Hepatocyte (in vitro differentiated cells): Measurements from ENCODE around the gene RPL39L. TPM values are rescaled to one million over a fixed set of nuclear protein-coding genes. Genes with fewer than 3 reads are reported as not detected.
"Not testable (repeated sequence)": the region's sequence is repeated elsewhere in the genome, so short reads cannot be mapped to it uniquely, and the experiment has no call there.

ENCODE experiments used
- DNase-seq: peaks from one replicate; pipeline ENCODE4 v3.0.0-alpha.2; 2016; ENCODE audit warnings: low spot score
- H2AFZ ChIP-seq: fragments of 200-600 bp; sonication (generic); 2 replicates; pipeline ENCODE4 v1.6.0; 2016; ENCODE audit warnings: antibody characterized with exemption, mild to moderate bottlenecking
- H3K27ac ChIP-seq: fragments of 200-600 bp; sonication (generic); 2 replicates; pipeline ENCODE4 v1.5.1; 2016; ENCODE audit warnings: mild to moderate bottlenecking
- H3K27me3 ChIP-seq: fragments of 200-600 bp; sonication (generic); 2 replicates; pipeline ENCODE4 v1.6.1; 2016
- H3K36me3 ChIP-seq: fragments of 200-600 bp; sonication (generic); replicated peaks from 2 replicates; pipeline ENCODE4 v1.5.1; 2016; ENCODE audit warnings: low read depth; ENCODE audit not compliant: insufficient read depth
- H3K4me1 ChIP-seq: fragments of 200-600 bp; sonication (generic); 2 replicates; pipeline ENCODE4 v1.5.1; 2016; ENCODE audit warnings: mild to moderate bottlenecking, moderate library complexity; ENCODE audit not compliant: insufficient read depth
- H3K4me2 ChIP-seq: fragments of 200-600 bp; sonication (generic); 2 replicates; pipeline ENCODE4 v1.6.0; 2016
- H3K4me3 ChIP-seq: fragments of 200-600 bp; sonication (generic); 2 replicates; pipeline ENCODE4 v1.5.1; 2016; ENCODE audit warnings: mild to moderate bottlenecking
- H3K79me2 ChIP-seq: fragments of 200-600 bp; sonication (generic); 2 replicates; pipeline ENCODE4 v1.6.0; 2017; ENCODE audit warnings: mild to moderate bottlenecking
- H3K9me2 ChIP-seq: fragments of 200-600 bp; sonication (generic); replicated peaks from 2 replicates; pipeline ENCODE4 v1.6.0; 2017; ENCODE audit warnings: mild to moderate bottlenecking; ENCODE audit not compliant: insufficient read depth
- H3K9me3 ChIP-seq: fragments of 200-600 bp; sonication (generic); 2 replicates; pipeline ENCODE4 v1.5.1; 2016; ENCODE audit warnings: low read depth, mild to moderate bottlenecking
- H4K20me1 ChIP-seq: fragments of 200-600 bp; sonication (generic); 2 replicates; pipeline ENCODE4 v1.6.0; 2016; ENCODE audit warnings: mild to moderate bottlenecking; ENCODE audit not compliant: insufficient read depth, poor library complexity, severe bottlenecking
- CTCF ChIP-seq: fragments of 200-600 bp; sonication (generic); IDR thresholded peaks from 2 replicates; pipeline ENCODE4 v1.5.1; 2016; ENCODE audit warnings: antibody characterized with exemption, mild to moderate bottlenecking; ENCODE audit not compliant: poor library complexity
- EZH2 ChIP-seq: fragments of 200-600 bp; sonication (generic); IDR thresholded peaks from 2 replicates; pipeline ENCODE4 v1.6.1; 2016; ENCODE audit warnings: antibody characterized with exemption, mild to moderate bottlenecking, borderline replicate concordance
- EZH2phosphoT487 ChIP-seq: fragments of 200-600 bp; sonication (generic); IDR thresholded peaks from one replicate; pipeline ENCODE4 v1.6.1; 2018; ENCODE audit warnings: antibody characterized with exemption, mild to moderate bottlenecking, low read depth, moderate library complexity; ENCODE audit not compliant: unreplicated experiment, severe bottlenecking
- WGBS: methylation state at CpG from one replicate; pipeline ENCODE4 v1.1.6; 2016; ENCODE audit warnings: low lambda C conversion rate; ENCODE audit errors: missing lambda C conversion rate; 5-methylcytosine and 5-hydroxymethylcytosine counted together
- polyA plus RNA-seq: library from polyadenylated mRNA; unstranded; fragments of >200 nt; fragmentation: Nextera tagmentation; extraction: Ambion mirVana; gene quantifications from 2 replicates; pipeline ENCODE4 v1.2.1, GENCODE V29; 2016
- total RNA-seq: library from RNA; depleted of rRNA; stranded (reverse); fragments of >200 nt; gene quantifications from 2 replicates; pipeline ENCODE4 v1.2.3, GENCODE V29; 2014

Gene RPL39L
- total and polyA plus RNA-seq, 2 experiments from 2014 or later: 9.7 to 11.1 TPM

GRCh38 chr3:187183210-187183862, 44.0 kb upstream of the RPL39L start:
- Histone ChIP-seq H3K4me3 (no peak overlapping the region), H3K4me2 (no peak overlapping the region), H3K9me2 (no peaks in the 10 kb centered on the region), H3K79me2 (no peaks in the 10 kb centered on the region), H4K20me1 (no peaks in the 10 kb centered on the region), H3K27ac (no peak overlapping the region), H3K9me3 (no peaks in the 10 kb centered on the region), H3K36me3 (no peaks in the 10 kb centered on the region), H2AFZ (no peak overlapping the region), H3K27me3 (no peaks in the 10 kb centered on the region), H3K4me1 (peaks cover 13% of the 10 kb centered on the region)
- DNase-seq: no peak
- TF ChIP-seq EZH2 (no peak), EZH2phosphoT487 (no peak), CTCF (no peak)
- 76% methylated on average over 7 of the region's 7 CpGs for WGBS

DNA sequence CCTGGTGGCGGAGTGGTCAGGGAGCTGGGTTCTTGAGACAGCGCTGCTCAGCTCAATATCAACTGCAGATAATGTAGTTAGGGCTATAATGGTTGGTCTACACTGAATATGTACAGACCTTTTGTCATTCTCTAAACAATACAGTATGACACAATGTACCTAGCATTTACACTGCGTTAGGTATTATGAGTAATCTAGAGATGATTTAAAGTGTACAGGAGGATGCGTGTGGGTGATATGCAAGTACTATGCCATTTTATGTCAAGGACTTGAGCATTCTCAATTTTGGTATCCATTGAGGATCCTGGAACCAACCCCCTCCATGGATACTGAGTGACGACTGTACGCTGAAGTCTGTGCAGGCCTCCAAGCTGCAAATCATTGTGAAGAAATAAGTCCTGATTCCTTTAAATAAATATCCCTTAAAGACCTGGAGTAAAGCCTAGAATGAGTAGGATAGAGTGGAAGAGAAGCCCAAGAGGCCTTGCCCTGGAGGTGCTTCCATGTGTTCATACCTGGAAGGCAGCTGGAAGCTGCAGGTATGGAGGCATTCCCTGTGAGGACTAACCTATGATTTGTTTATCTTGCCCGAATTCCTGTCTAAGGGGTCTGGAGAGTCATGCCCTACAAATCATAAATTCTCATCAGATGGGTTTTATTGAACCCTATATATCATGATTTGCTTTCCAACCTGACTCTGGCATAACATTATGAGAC, 42.3 kb upstream of the RPL39L start:
- Histone ChIP-seq H3K4me3 (no peak overlapping the region), H3K79me2 (no peaks in the 10 kb centered on the region), H3K4me1 (peaks cover 4% of the 10 kb centered on the region), H3K9me3 (no peaks in the 10 kb centered on the region), H2AFZ (no peak overlapping the region), H3K27ac (no peak overlapping the region), H3K36me3 (no peaks in the 10 kb centered on the region), H3K4me2 (no peak overlapping the region), H3K27me3 (no peaks in the 10 kb centered on the region), H4K20me1 (no peaks in the 10 kb centered on the region), H3K9me2 (no peaks in the 10 kb centered on the region)
- DNase-seq: no peak
- TF ChIP-seq EZH2phosphoT487 (no peak), CTCF (no peak), EZH2 (no peak)
- WGBS: 92% methylated on average over 7 of the region's 7 CpGs

DNA sequence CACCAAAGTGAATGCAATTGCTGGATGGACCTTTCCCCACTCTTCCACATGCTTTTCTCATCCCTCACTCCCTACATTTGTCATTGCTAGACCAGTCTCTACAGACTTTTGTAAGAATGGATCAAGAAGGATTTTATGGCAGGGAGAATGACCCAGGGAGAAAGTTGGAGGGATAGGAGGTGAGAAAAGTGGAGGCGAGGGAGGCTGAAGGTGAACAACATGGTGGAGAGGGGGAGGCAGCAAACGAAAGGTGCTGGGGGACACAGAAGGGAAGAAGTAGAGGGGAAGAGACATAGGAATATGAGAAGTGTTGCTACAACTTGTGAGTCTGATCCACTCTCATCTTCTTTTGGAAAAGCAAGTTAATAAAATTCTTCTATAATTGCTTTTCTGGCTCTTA, 33.6 kb upstream of the RPL39L start:
- no peak overlapping the region for H3K4me2 ChIP-seq
- no peaks in the 10 kb centered on the region for H3K27me3 ChIP-seq
- H2AFZ ChIP-seq: no peak overlapping the region
- TF ChIP-seq CTCF: no peak
- no peak for TF ChIP-seq EZH2
- no peak for TF ChIP-seq EZH2phosphoT487
- H3K9me3 ChIP-seq: no peaks in the 10 kb centered on the region
- H3K27ac ChIP-seq: no peak overlapping the region
- H4K20me1 ChIP-seq: no peaks in the 10 kb centered on the region
- no peak overlapping the region for H3K4me3 ChIP-seq
- 93% methylated on average over 2 of the region's 2 CpGs for WGBS
- H3K9me2 ChIP-seq: no peaks in the 10 kb centered on the region
- H3K79me2 ChIP-seq: no peaks in the 10 kb centered on the region
- no peak for DNase-seq
- H3K4me1 ChIP-seq: peaks cover 8% of the 10 kb centered on the region
- no peaks in the 10 kb centered on the region for H3K36me3 ChIP-seq

GRCh38 chr3:187170911-187171310, 31.6 kb upstream of the RPL39L start:
- H2AFZ ChIP-seq, DNase-seq, H3K36me3 ChIP-seq, H3K4me3 ChIP-seq, H3K27ac ChIP-seq, H3K4me1 ChIP-seq, H3K79me2 ChIP-seq, H3K9me2 ChIP-seq, H3K4me2 ChIP-seq, H3K9me3 ChIP-seq, H4K20me1 ChIP-seq, H3K27me3 ChIP-seq: not testable (repeated sequence)
- WGBS: 95% methylated on average over 5 of the region's 5 CpGs
